HEK293 (cell line): ENCODE data around the gene ZNF197.
"Not testable (repeated sequence)": the region's sequence is repeated elsewhere in the genome, so short reads cannot be mapped to it uniquely, and the experiment has no call there.

Source experiments
- CTCF ChIA-PET: fragments of 350-600 bp; formaldehyde crosslinking; extraction: SDS; loops from one replicate; lab custom pipeline; 2021; ENCODE audit warnings: antibody characterized with exemption; lab: Yijun Ruan, JAX
- POLR2A ChIA-PET: fragments of 300-600 bp; formaldehyde crosslinking; extraction: SDS; loops from one replicate; lab custom pipeline; 2020; ENCODE audit warnings: antibody characterized with exemption, inconsistent platforms; lab: Yijun Ruan, JAX
- H3K27ac ChIP-seq: fragments of 200-500 bp; sonication (Bioruptor generic); 2 replicates; pipeline ENCODE4 v1.5.1; 2014; ENCODE audit warnings: low read depth, low read length, control low read depth, inconsistent platforms; ENCODE audit errors: extremely low read depth
- H3K36me3 ChIP-seq, 2 experiments: fragments of 200-500 bp in 1 of 2; sonication (Bioruptor generic) in 1 of 2; 1 replicate in 1 of 2; 2 replicates in 1 of 2; pipeline ENCODE4 v1.5.1; 2014 to 2017; ENCODE audit warnings: inconsistent platforms in 2 of 2, low read length in 2 of 2; ENCODE audit not compliant: control insufficient read depth in 2 of 2, insufficient read depth in 1 of 2
- H3K4me1 ChIP-seq: fragments of 200-500 bp; sonication (Bioruptor generic); 2 replicates; pipeline ENCODE4 v1.5.1; 2014; ENCODE audit warnings: mild to moderate bottlenecking, low read length, inconsistent platforms; ENCODE audit not compliant: control insufficient read depth, insufficient read depth
- H3K4me3 ChIP-seq: 2 replicates; pipeline ENCODE4 v1.5.1; 2011; ENCODE audit warnings: low read depth, mild to moderate bottlenecking, control low read depth, low read length, moderate library complexity
- H3K9me3 ChIP-seq: fragments of 200-500 bp; sonication (Bioruptor generic); 2 replicates; pipeline ENCODE4 v1.5.1; 2014; ENCODE audit warnings: low read depth, low read length, inconsistent platforms; ENCODE audit not compliant: control insufficient read depth, insufficient read depth
- EGR2 ChIP-seq: fragments of 450-650 bp; formaldehyde crosslinking; IDR thresholded peaks from 2 replicates; pipeline ENCODE4 v1.5.1; 2016; ENCODE audit warnings: low read depth, missing biosample characterization, missing genetic modification characterization
- GLI2 ChIP-seq: fragments of 450-650 bp; formaldehyde crosslinking; IDR thresholded peaks from 2 replicates; pipeline ENCODE4; 2017; ENCODE audit warnings: missing biosample characterization, missing genetic modification characterization, low read depth, borderline replicate concordance
- HOXC10 ChIP-seq: sonication (generic); formaldehyde crosslinking; IDR thresholded peaks from 2 replicates; pipeline ENCODE4 v1.8.1; 2023; ENCODE audit warnings: mild to moderate bottlenecking, missing genetic modification reagents
- KLF16 ChIP-seq: fragments of 450-650 bp; formaldehyde crosslinking; IDR thresholded peaks from 2 replicates; pipeline ENCODE4 v1.5.1; 2017; ENCODE audit warnings: missing biosample characterization, missing genetic modification characterization
- MYNN ChIP-seq: fragments of 450-650 bp; formaldehyde crosslinking; IDR thresholded peaks from 2 replicates; pipeline ENCODE4 v1.5.1; 2016; ENCODE audit warnings: missing biosample characterization, missing genetic modification characterization, borderline replicate concordance
- REST ChIP-seq: fragments of 450-650 bp; formaldehyde crosslinking; IDR thresholded peaks from 2 replicates; pipeline ENCODE4 v1.5.1; 2016; ENCODE audit warnings: missing biosample characterization, missing genetic modification characterization
- ZBTB21 ChIP-seq: fragments of 450-650 bp; formaldehyde crosslinking; IDR thresholded peaks from 2 replicates; pipeline ENCODE4 v1.5.1; 2017; ENCODE audit warnings: missing biosample characterization, missing genetic modification characterization
- ZNF426 ChIP-seq: fragments of 450-650 bp; formaldehyde crosslinking; IDR thresholded peaks from 2 replicates; pipeline ENCODE4 v1.5.1; 2017; ENCODE audit warnings: missing biosample characterization, missing genetic modification characterization, mild to moderate bottlenecking, inconsistent platforms, moderate library complexity
- ZNF501 ChIP-seq: fragments of 450-650 bp; formaldehyde crosslinking; IDR thresholded peaks from 2 replicates; pipeline ENCODE4 v1.5.1; 2016; ENCODE audit warnings: missing biosample characterization, missing genetic modification characterization
- ZNF621 ChIP-seq: fragments of 450-650 bp; formaldehyde crosslinking; IDR thresholded peaks from 2 replicates; pipeline ENCODE4 v1.5.1; 2017; ENCODE audit warnings: missing biosample characterization, missing genetic modification characterization
- ZNF843 ChIP-seq: fragments of 450-650 bp; formaldehyde crosslinking; IDR thresholded peaks from 2 replicates; pipeline ENCODE4 v1.5.1; 2016; ENCODE audit warnings: missing biosample characterization, missing genetic modification characterization
- TF ChIP-seq, protein P1 (sequence below): fragments of 450-650 bp; formaldehyde crosslinking; IDR thresholded peaks from 2 replicates; pipeline ENCODE4 v1.5.0; 2017; ENCODE audit warnings: missing biosample characterization, missing genetic modification characterization, borderline replicate concordance
- TF ChIP-seq, protein P2 (sequence below): fragments of 450-650 bp; formaldehyde crosslinking; conservative IDR thresholded peaks from 2 replicates; pipeline ENCODE4 v1.5.1; 2016; ENCODE audit warnings: low read depth, missing biosample characterization, missing genetic modification characterization
- TF ChIP-seq, protein P3 (sequence below): fragments of 450-650 bp; formaldehyde crosslinking; IDR thresholded peaks from 2 replicates; pipeline ENCODE4 v1.5.1; 2016; ENCODE audit warnings: missing biosample characterization, missing genetic modification characterization, low read depth

ZNF197 gene

DNA sequence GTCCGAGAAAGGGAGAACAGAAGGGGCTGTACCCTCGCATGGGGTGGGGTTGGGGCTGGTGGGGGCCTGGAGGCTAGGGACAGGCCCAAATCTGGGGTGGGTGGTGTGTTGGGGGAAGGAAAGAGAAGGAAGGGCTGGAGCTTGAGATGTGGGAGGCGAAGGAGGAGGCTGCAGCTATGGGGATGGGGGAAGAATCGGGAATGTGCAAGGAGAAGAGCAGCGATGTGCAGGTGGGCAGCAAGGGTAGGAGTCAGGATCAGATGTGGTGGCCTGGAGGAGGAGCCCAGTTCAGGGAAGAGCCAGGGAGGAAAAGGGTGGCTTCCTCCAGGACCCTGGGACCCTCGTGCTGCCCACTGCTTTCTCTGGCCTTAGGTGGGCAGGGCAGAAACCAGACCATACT, 44.9 kb downstream of the ZNF197 start:
- no peak overlapping the region for H3K27ac ChIP-seq
- H3K9me3 ChIP-seq, result no peaks in the 10 kb centered on the region
- TF ChIP-seq HOXC10 (CRISPR knock-in tag) (no peak), ZBTB21 (tag by site-specific recombination) (no peak), ZNF501 (no peak), ZNF621 (tag by site-specific recombination) (no peak), EGR2 (tag by site-specific recombination) (peak; percentile 54)
- no peak overlapping the region for H3K4me3 ChIP-seq
- CTCF ChIA-PET, result interaction anchor here (0.6 kb wide), 1 partner anchor 41 kb away, joined by 4 read pairs; no protein-coding TSS in a partner anchor
- no peaks in the 10 kb centered on the region for H3K36me3 ChIP-seq
- H3K4me1 ChIP-seq, result no peaks in the 10 kb centered on the region
- POLR2A ChIA-PET, result no interaction called here

- H3K27ac ChIP-seq, H3K4me3 ChIP-seq, H3K4me1 ChIP-seq, POLR2A ChIA-PET, CTCF ChIA-PET, H3K36me3 ChIP-seq, H3K9me3 ChIP-seq: not testable (repeated sequence)
These were observed 48.6 kb downstream of the ZNF197 start for GRCh38 chr3:44673466-44673865.

GRCh38 chr3:44674211-44674610, 49.4 kb downstream of the ZNF197 start:
- Histone ChIP-seq H3K27ac (no peak overlapping the region), H3K4me3 (no peak overlapping the region), H3K4me1 (no peaks in the 10 kb centered on the region), H3K9me3 (no peaks in the 10 kb centered on the region), H3K36me3 (no peaks in the 10 kb centered on the region)
- POLR2A ChIA-PET, result no interaction called here
- CTCF ChIA-PET, result interaction anchor here (0.6 kb wide), 1 partner anchor 87 kb away, joined by 4 read pairs; the partner anchor contains the start of genes KIAA1143 and KIF15
- TF ChIP-seq, protein P1, sequence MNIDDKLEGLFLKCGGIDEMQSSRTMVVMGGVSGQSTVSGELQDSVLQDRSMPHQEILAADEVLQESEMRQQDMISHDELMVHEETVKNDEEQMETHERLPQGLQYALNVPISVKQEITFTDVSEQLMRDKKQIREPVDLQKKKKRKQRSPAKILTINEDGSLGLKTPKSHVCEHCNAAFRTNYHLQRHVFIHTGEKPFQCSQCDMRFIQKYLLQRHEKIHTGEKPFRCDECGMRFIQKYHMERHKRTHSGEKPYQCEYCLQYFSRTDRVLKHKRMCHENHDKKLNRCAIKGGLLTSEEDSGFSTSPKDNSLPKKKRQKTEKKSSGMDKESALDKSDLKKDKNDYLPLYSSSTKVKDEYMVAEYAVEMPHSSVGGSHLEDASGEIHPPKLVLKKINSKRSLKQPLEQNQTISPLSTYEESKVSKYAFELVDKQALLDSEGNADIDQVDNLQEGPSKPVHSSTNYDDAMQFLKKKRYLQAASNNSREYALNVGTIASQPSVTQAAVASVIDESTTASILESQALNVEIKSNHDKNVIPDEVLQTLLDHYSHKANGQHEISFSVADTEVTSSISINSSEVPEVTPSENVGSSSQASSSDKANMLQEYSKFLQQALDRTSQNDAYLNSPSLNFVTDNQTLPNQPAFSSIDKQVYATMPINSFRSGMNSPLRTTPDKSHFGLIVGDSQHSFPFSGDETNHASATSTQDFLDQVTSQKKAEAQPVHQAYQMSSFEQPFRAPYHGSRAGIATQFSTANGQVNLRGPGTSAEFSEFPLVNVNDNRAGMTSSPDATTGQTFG, result no peak
- TF ChIP-seq MYNN, result no peak
- no peak for TF ChIP-seq ZNF426 (tag by site-specific recombination)
- no peak for TF ChIP-seq GLI2 (tag by site-specific recombination)
- TF ChIP-seq REST (tag by site-specific recombination), result no peak
- TF ChIP-seq, protein P2, sequence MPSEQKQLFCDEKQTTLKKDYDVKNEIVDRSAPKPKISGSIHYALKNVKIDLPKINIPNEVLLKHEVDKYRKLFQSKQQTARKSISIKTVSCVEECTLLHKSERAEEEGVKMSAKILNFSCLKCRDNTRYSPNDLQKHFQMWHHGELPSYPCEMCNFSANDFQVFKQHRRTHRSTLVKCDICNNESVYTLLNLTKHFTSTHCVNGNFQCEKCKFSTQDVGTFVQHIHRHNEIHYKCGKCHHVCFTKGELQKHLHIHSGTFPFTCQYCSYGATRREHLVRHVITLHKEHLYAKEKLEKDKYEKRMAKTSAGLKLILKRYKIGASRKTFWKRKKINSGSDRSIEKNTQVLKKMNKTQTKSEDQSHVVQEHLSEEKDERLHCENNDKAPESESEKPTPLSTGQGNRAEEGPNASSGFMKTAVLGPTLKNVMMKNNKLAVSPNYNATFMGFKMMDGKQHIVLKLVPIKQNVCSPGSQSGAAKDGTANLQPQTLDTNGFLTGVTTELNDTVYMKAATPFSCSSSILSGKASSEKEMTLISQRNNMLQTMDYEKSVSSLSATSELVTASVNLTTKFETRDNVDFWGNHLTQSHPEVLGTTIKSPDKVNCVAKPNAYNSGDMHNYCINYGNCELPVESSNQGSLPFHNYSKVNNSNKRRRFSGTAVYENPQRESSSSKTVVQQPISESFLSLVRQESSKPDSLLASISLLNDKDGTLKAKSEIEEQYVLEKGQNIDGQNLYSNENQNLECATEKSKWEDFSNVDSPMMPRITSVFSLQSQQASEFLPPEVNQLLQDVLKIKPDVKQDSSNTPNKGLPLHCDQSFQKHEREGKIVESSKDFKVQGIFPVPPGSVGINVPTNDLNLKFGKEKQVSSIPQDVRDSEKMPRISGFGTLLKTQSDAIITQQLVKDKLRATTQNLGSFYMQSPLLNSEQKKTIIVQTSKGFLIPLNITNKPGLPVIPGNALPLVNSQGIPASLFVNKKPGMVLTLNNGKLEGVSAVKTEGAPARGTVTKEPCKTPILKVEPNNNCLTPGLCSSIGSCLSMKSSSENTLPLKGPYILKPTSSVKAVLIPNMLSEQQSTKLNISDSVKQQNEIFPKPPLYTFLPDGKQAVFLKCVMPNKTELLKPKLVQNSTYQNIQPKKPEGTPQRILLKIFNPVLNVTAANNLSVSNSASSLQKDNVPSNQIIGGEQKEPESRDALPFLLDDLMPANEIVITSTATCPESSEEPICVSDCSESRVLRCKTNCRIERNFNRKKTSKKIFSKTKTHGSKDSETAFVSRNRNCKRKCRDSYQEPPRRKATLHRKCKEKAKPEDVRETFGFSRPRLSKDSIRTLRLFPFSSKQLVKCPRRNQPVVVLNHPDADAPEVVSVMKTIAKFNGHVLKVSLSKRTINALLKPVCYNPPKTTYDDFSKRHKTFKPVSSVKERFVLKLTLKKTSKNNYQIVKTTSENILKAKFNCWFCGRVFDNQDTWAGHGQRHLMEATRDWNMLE (tag by site-specific recombination), result no peak
- TF ChIP-seq KLF16 (tag by site-specific recombination), result no peak
- no peak for TF ChIP-seq ZNF843 (tag by site-specific recombination)
- TF ChIP-seq, protein P3, sequence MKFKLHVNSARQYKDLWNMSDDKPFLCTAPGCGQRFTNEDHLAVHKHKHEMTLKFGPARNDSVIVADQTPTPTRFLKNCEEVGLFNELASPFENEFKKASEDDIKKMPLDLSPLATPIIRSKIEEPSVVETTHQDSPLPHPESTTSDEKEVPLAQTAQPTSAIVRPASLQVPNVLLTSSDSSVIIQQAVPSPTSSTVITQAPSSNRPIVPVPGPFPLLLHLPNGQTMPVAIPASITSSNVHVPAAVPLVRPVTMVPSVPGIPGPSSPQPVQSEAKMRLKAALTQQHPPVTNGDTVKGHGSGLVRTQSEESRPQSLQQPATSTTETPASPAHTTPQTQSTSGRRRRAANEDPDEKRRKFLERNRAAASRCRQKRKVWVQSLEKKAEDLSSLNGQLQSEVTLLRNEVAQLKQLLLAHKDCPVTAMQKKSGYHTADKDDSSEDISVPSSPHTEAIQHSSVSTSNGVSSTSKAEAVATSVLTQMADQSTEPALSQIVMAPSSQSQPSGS (tag by site-specific recombination), result no peak
